NCI-H748 (cell line): Measurements from ENCODE around the gene QSOX1.

Experiments used
- DNase-seq: peaks from one replicate; lab custom pipeline; 2025; ENCODE audit not compliant: unreplicated experiment; lab: John Stamatoyannopoulos, UW

QSOX1 gene

DNA sequence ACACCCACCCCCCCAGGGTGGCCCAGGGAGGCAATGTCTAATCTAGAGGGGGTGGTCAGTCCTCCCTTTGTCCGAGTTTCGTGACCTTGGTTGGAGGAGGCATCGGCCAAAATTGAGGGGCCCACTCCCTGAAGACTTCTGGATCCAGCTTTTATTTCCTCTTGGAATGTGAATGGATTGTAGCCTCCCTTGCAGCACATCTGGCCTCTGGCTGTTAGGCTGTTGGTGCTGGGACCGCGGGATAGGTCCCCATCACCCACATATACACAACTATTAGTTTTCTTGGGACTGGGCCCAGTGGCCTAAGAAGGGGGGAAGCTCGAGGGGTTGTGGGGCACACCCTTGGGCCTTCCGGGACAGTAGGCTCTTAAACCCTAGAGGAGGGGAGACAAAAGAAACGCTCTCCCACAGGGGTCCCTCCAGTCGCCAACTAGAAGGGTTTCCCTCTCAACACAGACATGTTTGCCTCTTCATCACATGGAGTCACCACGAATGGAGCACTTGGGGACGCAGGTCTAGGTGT is 77.9 kb downstream of the QSOX1 start:
- DNase-seq = no peak

DNA sequence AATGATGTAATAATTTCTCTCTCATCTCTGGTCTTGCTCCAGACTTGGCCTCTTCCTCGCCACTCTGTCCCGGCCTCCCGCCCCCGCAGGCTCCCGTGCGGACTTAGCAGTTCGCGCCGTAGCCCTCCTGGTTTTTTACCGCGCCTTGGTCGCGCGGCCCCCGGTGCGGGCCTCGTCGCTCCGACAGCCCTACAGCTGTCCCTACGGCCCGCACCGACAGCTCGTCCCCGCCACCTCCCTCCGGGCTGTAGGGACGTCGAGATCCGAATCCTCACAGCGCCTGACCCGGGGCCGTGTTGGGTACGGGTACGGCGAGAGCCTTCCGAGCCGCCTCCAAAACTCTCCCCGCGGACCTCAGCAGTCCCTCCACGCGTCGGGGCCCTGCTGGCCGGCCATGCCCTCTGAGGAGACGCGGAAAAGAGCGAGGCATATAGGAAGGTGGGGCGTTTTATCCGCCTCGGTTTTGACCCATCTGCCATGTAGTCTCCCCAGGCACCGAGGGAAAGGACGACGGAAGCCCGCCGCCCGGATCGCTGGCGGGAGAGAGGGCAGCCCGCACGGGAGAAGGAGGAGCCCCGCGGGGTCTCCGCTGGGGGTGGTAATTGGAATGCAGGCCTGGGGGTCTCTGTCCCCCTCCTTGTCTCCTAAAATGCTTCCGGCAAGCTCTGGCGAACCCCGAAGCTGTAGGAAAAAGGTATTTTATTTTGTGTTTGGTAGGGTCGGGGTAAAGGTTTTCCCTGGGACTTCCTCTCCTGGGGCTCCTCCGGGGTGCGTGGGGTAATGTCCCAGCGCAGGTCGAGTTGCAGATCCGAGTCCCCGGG is 78.7 kb downstream of the QSOX1 start:
- no peak for DNase-seq

DNA sequence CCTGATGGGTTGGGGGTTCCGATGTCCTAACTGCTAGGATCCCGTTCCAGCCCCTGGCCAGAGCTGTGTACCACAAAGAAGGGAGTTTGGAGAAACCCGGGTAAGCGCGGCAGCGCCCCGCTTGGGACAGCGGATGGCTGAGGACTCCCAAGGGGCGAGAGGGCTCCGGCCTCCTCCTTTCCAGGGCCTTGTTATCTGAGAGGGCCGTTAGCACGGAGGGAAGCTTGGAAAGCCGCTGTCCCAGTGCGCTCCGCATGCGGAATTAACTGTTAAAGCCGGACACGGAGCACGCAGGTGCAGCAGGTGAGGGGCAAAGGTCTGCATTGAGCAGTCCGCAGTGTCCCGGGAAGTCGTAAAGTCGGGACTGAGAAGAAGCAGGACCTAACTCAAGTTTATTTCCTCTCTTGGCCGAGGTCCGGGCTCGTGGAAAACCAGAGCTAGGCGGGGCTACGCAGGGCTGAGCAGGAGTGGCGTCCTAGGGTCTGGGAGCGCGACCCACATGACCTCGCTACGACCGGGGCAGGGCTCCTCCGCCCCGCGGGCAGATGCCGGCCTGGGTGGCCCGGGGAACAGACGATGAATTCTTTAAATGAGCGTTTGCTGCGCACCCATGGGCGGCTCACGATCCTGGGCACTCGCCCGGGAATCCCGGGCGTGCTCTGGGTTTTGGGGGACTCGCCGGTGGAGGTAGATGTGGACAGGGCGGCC is 79.9 kb downstream of the QSOX1 start:
- DNase-seq = no peak

DNA sequence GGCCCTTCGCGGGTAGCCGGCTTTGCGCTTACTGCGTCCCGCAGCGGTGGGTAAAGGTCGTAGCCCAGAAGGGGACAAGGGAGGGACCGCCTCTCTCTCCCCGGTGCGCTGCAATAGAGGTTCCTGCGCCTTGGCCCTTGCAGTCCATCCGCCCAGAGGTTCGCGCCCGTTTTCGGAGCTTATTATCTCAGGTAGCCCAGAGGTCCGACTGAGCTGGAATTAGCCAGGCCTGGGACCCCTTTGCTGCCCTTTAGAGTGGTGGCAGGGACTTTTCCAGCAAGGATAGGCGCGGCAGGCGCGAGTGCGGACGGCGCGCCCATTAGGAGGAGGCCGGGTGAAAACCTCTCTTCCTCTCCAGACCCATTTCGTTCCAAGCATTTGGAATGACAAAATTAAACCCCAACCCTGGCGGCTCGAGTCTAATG is 80.4 kb downstream of the QSOX1 start:
- DNase-seq = no peak

DNA sequence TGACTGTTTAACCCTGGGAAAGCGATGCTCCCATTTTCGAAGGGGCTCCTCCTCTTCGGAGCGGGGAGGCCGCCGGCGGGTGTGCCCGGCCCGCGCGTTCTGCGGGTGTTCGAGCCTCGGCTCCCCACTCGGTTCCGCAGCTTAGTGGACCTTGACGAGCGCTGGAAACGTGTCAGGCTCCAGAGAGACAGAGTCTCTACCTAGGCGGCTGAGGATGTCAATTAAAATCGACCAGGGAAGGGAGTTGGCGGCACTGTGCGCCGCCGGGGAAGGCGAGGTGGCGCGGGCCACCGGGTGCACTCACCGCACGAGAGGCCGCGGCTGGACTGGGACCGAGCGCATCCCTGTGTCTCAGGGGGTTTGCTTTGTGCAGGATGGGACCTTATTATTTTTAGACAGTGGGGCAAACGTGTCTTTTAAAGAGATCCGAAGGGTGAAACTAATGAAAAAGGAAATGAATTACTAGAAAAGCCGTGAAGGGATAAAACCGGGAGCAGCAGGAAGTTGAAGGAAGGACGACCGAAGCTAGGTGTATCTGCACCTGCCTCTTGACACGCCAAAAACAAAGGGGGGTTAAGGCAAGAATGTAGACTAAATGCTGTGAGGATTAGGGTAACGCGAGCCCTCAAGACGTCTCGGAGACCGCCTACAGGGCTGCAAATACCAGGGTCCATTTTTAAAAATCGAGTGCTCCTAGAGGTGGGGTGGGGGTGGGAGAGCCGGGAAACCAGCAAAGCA is 81.0 kb downstream of the QSOX1 start:
- peak; percentile 24 for DNase-seq

DNA sequence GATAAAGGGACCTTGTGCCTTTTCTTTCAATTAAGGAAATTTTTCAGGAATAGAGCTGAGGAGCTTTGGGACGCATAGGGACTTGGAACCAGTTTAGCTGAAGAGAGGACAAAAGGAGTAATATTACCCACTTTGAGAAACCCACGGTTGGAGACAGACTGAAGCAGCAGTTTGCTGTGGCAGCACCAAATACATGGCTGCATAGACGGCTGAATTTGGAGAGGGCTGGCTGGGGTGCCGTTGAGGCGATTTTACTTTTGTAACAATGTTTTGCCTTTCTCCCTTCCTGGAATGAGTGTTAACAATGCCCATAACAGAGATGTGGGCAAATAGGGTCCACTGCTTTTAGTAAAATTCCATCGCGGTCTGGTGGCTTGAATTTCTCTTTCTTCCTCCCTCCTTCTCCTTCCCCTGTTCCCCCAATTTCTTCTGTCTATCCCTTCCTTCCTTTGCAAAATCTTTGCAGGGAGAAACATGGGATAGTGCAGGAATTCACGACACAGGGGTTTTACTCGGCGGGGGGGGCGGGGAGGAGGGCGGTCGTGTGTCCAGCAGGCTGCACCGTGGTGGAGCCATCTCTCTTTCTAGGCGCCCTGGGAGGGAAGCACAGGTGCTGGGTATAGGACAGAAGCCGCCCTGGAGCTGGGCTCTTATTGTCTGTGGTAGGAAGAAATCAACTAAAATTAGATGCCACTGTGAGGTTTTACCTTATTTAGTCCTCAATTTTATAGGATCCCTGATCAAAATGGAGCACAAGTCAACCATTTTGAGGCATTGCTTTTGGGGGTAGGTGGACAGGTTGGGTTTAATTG is 82.2 kb downstream of the QSOX1 start:
- peak; percentile 48 for DNase-seq

DNA sequence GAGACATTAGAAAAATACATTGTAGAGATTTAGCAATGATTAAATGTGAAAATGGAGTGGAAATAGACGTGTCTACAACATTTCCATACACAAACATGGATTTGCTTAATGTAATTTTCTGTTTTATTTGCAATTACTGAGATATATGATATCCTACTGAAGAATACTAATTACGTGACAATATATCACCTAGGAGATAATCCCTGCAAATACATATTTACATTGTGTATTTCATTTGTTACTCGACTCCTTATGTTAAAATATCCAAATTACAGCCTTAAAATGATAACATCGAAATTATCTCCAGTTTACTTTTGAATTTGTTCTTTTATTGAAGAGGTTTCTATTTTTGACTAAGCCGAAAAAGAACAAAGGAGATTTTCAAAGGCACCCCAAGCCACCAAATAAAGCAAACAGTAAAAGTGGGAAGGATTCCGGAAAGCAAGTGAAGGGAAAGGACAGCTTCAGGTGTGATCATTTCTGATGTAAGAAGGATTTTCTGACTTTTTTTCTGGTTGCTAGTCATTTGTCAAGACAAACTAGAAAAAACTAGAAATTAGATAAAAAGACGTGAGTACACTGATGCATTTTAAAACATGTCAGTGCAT is 83.3 kb downstream of the QSOX1 start:
- DNase-seq = peak; percentile 75

DNA sequence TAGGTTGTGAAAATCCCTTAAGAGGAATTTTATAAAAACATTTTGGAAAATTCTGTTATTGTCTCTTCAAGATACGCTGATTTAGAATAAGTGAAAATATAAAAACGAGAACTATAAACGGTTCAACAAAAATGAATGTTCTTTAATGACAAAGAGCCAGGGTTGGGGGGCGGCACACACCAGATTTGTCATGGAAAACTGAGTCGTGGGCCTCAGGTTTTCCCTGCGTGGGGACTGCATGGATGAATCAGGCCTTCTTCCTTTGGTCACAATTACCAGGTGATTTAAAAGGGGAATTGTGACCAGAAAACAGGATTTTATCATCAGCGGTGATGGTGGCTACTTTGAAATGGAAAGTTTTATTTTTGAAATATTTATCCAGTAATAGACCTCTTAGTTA is 84.0 kb downstream of the QSOX1 start:
- no peak for DNase-seq

DNA sequence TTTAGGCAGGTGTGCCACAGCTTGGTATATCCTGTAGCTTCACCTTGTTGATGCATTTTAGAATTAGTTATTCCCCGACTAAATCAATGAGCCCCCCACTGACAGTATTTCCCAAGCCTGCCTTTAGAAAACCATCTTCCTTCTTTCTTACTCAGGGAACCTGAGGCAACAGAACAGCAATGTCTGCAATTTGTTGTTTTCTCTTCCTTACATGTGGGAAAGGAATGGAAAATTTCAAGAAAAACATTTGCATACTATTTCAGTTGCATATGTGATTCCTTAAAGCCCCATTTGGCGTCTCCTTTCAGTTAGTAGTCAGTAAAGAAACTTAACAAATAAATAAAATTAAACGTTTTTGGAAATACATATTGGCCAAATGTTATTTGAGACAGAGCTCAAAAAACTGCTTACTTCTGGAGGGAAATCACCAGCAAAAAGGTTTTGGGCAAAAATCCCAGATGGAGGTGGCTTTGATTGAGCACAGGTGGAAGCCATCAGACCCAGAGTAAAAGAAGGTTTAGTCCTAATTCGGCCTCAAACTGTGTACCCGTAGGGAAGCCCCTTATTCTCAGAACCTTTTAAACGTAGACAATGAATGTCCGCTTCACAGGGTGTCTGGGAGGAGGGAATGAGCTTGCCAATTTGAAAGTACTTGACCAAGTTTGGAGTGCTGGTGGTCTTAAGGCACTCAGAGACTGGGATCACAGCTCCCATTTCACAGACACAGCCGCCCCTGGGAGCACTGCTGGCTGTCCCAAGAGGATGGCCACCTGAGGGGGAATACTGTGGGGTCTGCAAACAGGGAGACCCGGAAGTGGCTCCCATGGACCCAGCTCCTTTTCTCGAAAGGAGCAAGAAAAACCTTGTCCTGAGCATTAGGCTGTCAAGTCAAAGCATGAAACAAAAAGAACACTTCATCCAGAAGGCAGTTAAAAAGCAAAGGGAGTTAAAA is 84.8 kb downstream of the QSOX1 start:
- no peak for DNase-seq

DNA sequence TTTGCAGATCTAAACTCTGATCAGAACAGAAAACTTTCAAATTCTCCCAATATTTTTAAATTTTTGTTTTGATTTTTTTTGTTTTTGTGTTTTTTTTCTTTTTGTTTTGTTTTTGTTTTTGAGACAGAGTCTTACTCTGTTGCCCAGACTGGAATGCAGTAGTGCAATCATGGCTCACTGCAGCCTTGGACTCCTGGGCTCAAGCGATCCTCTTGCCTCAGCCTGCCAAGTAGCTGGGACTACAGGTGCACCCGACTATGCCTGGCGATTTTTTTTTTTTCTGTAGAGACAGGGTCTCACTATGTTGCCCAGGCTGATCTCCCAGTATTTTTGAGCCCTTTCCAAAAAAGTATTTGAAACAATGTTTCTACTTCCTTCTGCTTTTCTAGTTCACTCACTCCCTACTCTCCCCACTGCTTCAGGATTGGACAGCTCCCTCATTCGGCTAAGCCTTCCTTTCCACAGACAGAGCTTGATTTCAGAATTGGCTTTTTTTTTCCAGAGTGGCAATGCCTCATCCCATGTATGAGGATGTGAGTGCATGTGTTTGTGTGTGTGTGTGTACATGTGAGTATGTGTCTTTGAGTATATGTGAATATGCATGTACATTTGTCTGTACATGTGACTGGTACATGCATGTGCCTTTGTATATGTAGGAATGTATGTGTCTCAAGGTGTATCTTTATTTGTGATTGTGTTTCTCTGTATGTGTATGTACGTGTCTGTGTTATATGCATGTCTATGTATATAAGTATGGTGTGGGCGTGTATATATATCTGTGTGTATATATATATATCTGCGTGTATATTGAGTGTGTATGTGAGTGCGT is 87.3 kb downstream of the QSOX1 start:
- DNase-seq = no peak

DNA sequence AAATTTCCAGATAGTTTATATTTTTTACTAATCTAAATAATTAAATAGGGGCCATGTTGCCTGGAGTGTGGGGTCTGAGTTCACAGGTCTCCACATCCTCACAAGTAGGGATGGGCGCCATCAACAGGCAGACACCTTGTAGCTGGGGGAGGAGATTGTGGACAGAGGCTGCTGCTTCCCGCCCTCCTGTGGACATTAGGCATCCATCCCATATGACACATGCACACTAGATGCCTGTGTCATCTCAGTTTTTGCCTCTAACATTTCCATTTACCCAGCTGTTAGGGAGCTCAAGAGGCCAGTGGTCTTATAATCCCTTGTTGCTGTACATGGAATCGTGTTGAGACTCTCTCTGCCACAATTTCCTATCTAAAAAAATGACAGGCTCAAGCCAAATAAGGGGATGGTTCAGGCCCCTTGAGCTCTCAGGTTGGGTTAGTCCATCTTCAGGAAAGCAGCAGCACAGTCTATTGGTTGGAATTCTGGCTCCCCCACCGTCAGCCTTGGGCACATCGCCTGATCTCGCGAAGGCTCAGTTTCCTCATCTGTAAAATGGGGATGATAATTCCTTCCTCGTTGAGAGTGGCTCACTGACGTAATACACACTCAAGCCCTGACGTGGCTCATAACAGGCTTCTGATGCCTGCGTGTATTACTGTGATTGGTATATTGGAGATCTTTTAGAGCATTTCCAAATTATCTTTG is 89.0 kb downstream of the QSOX1 start:
- DNase-seq = no peak

DNA sequence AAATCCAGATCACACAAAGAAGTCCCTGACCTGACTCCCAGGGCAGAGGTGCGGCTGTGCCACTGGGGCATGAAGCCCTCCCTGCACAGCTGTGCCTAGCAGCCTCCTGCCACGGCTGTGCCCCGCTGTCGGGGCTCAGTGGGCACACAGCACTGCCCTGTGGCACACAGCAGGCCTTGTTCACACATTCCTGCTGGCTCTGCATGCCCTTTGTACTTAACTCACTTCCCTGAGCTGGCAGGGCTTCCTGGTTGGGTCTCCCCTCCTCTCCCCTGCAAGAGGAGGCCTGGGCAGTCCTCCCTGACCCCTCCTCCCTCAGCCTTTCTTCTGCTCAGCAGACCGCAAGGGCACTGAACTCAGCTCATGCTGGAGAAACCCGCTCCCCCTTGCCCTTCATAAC is 90.2 kb downstream of the QSOX1 start:
- no peak for DNase-seq

DNA sequence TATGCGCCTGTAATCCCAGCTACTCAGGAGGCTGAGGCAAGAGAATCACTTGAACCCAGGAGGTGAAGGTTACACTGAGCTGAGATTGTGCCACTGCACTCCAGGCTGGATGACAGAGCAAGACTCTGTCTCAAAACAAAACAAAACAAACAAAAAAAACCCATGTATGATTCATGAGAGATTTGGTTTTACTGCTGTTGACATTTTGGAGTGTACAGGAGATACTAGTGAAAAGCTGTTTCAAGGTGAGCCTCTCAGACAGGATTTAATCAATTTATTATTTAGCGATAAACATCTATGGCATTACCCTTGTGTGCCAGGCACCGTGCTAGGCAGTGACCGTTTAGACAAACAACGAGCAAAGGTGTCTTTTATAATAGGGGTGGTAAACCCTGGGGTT is 91.9 kb downstream of the QSOX1 start:
- no peak for DNase-seq

DNA sequence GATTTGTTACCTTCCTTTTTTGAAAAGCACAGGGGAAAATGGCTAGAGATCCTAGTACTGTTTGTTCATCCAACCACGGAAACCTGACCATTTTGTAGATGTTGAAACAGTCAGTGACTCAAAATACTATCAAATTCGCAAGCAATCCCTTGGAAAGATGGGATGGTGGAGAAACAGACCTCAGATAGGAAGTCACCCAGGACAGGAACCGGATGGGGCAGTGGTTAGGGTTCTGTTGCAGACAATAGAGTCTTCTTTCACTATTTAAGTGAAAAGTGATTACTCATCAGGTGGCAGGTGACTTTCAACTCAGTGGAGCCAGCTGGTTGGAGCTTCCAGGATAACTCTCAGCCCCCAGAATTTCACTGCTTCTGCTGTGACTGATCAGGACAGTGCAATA is 92.4 kb downstream of the QSOX1 start:
- DNase-seq = no peak

DNA sequence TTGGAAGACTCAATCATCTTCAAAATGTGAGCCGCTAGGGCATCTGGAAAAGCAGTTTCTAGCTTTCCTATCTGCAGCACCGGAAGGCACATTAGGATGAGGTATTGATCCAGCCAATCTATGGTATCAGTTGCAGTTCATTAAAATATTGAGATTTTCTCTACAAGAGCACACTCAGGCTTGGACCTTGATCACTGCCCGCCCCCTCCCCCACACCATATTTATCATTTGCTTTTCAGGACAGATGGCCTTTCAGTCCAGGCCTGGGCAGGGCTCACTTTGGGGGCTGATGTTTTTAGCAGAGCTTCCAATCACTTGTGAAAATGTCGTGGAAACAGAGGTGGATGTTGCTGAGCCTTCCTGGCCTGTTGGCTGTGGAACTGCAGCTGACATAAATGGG is 92.9 kb downstream of the QSOX1 start:
- no peak for DNase-seq

DNA sequence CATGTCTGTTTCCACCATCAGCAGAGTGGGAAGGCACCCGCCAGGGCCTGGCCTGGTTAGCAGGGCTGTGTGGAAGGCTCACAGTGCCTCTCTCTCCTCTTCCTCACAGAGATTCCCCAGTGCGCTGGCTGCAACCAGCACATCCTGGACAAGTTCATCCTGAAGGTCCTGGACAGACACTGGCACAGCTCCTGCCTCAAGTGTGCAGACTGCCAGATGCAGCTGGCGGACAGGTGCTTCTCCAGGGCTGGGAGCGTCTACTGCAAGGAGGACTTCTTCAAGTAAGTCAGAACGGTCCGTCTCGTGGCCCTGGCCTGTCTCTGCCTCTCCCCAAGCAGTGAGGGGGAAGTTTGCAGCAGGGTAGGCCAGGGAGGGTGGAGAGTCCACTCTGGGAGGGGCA is 93.5 kb downstream of the QSOX1 start:
- no peak for DNase-seq

DNA sequence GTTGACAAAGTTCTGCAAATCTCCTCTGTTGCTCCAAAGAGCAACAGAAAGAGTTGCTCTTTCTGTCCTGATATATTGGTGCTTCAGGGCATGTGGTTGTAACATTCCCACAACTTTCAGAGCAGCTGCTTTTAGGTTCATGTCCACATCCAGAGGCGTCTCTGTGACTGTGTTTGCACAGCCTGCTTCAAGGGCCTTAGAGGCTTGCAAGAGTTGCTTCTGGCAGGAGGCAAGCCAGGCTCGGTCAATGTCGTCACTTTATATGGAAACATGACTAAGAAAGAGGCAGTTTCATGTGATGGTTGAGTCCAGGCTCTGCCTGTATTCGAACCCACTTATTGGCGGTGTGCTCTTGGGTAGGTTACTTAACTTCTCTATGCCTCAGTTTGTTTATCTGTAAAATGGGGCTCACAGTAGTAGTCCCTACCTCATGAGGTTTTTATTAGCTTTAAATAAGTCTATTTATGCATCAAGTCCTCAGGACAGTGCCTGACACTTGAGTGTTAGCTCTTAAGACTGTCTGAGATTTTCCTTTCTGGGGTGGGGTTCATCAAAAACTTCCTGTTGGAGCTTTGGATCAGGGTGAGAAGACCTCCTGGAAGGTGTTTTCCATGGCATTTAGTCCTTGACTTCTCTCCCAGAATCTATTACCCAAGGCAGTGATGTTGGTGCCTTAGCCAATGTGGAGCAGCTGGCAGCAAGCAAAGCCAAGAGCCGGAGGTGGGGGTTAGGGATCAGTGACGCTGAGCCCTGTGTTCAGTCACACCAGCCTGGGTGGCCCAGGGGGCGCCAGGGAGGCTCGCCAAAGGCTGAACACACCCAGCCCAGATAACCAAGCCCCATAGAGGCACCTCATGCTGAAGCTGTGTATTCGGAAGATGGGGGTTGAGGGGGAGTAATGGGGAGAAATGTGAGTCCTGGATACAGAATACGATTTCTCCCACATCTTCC is 94.3 kb downstream of the QSOX1 start:
- peak; percentile 3 for DNase-seq
